NCI-H748 (cell line): Measurements from ENCODE around the gene FAM210A.
A peak's percentile ranks its signal among the peaks of the same experiment; 100 is the strongest.
"Not testable (repeated sequence)": the region's sequence is repeated elsewhere in the genome, so short reads cannot be mapped to it uniquely, and the experiment has no call there.

Experiments
- DNase-seq: peaks from one replicate; lab custom pipeline; 2025; ENCODE audit not compliant: unreplicated experiment; lab: John Stamatoyannopoulos, UW

Gene FAM210A

DNA sequence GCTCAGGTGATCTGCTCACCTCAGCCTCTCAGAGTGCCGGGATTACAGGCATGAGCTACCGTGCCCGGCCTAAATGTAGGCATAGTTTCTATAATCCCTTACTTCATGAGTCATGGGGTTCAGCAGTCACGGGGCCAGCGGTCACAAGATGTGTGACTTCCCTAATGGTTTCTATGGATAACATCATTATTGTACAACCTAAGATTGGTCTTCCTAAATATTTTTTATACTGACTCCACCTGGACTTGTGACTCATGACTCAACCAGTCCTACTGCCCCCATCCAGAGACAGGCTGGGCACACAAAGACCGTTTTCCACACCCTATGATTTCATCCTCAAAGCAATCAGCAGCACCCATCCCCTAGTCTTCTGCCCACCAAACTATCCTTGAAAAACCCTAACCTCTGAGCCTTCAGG, 15.9 kb downstream of the FAM210A start:
- DNase-seq = no peak

DNA sequence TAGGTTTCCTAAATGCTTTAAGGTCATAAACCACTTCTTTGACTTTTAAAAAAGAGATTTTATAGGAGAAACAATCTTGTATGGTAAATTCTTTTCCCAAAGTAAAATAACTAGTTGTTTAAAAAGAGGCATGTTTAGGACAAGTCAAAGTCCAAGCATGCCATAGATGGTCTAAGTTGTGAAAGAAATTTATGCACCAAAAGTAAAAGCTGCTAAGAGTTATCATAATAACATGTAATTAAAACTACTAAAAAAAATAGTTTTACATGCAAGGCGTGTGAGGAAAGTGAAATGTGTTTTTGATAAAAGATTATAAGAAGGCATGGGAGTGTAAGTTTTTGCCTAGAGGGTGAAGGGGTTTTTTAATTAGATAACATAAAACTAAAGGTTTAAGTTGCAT, 22.5 kb downstream of the FAM210A start:
- peak; percentile 7 for DNase-seq

DNA sequence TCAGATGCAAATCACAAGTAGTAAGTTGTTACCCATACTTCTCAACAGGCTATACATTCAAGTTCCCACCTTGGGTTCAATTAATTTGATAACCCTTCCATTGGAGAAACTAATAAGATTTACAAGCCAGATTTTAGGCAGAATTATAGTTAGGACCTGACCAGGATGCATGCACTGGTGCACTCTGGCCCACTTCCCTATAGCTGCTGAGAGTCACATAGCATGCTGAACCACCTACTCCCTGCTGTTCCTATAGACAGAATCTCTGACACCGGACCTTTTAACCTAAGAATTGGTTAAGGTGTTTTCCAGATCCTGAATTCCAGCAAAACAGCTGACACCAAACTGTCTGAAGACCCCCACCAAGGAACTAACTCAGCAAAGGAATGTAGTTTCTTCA, 26.2 kb downstream of the FAM210A start:
- no peak for DNase-seq

DNA sequence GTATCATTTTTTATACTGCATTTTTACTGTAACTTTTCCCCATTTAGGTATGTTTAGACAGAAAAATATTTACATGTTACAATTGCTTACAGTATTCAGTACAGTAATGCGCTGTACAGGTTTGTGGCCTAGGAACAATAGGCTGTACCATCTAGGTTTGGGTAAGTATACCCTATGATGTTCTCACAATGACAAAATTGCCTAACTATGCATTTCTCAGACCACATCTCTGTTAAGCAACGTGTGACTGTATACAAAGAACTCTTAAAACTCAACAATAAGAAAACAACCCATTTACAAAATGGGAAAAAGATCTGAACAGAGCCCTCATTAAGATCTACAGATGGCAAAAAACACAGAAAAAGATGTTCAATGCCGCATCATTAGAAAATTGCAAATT, 29.4 kb downstream of the FAM210A start:
- DNase-seq = no peak

DNA sequence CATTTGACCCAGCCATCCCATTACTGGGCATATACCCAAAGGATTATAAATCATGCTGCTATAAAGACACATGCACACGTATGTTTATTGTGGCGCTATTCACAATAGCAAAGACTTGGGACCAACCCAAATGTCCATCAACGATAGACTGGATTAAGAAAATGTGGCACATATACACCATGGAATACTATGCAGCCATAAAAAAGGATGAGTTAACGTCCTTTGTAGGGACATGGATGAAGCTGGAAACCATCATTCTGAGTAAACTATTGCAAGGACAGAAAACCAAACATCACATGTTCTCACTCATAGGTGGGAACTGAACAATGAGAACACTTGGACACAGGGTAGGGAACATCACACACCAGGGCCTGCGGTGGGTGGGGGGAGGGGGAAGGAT, 31.0 kb downstream of the FAM210A start:
- DNase-seq = not testable (repeated sequence)

DNA sequence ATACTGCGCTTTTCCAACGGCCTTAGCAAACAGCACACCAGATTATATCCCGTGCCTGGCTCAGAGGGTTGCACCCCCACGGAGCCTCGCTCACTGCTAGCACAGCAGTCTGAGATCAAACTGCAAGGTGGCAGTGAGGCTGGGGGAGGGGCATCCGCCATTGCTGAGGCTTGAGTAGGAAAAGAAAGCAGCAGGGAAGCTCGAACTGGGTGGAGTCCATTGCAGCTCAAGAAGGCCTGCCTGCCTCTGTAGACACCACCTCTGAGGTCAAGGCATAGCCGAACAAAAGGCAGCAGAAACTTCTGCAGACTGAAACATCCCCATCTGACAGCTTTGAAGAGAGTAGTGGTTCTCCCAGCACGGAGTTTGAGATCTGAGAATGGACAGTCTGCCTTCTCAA, 36.3 kb downstream of the FAM210A start:
- DNase-seq = not testable (repeated sequence)

DNA sequence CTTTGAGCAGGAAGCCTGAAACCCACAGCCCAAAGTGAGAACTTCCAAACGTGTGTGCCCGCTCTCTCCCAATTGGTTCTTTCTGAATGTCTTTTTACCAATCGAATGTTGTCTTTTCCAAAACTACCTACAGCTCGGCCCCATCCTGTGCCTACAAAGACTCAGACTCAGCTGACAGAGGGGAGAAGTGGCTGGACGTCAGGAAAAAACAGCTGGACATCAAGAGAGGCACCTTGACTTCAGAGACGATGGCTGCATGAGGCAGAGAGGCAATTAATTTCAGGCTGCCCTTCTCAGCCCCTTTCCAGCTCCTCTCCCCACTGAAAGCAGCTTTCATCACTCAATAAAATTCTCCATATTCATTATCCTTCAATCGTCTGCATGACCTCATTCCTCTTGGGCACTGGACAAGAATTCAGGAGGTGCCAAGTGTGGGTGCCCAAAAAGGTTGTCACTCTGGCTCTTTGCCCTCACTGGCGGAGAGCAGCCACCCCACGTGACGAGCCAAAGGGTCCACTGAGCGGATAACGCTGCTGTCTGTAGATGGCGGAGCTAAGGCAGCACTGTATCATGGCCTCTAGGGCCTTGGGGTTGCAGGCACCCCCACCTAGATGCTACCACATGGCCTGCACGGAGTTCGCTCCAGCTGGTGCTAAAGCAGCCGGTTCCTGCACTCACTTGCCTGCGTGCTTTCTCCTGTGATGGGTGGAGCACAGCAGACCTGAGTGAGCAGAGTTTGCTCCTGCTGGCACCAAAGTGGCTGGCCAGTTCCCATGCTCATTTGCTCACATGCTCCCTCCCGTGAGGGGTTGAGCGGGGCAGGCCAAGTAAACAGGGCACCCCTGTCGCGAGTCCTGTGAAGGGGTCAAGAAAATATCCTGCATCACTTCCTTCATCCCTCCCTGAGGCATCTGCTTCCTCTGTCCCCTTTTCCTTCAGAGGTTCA, 37.9 kb downstream of the FAM210A start:
- DNase-seq = no peak

DNA sequence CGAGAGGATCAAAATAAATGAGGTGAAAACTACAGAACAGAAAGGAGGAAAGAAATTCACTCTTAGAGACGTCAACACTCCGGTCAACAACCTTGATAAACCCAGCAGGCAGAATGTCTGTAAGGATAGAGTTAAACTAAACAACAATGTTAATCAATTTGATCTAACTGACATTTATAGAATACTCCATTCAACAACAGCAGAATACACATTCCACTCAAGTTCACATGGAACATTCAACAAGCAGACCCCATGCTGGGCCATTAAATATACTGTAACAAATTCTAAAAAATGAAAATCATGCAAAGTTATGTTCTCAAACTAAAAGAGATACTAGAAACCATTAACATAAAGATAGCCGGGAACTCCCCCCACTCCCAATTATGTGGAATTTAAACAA, 41.8 kb downstream of the FAM210A start:
- DNase-seq = no peak

DNA sequence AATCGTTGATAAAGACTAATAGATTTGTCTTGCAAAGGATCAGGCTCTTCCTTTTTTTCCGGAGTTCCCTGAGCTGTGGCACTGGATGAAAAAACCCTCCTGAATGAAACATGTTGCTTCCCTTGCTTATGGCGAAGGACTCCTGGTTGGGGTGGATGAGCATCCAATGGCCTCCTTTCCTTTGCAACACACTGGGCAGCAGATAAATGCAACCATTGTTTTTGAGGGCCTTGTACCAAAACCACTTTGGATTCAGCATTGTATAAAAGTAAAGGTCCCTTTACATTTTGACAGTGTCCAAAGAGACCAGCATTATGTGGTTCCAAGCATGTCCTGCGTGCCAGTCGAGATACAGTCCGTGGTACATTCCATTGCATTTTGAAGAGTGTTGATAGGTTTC, 44.7 kb downstream of the FAM210A start:
- no peak for DNase-seq

DNA sequence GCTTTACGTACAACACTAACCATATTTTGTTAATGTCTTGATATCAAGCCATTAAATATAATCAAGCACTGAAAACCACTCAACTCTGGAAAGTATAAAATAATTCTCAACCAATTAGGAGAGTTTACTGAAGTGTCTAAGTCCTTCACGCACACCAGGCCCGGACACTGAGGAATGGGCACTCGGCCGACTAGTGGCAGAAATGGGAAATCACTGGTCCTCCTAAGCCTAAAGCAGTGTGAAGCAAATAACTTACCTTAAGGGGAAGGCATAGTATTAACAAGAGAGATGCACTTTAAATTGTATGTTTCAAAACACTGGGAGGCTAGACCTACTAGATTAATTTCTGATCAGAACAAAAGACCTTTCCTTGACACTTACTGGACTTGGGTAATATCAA, 45.7 kb downstream of the FAM210A start:
- DNase-seq = peak; percentile 7

DNA sequence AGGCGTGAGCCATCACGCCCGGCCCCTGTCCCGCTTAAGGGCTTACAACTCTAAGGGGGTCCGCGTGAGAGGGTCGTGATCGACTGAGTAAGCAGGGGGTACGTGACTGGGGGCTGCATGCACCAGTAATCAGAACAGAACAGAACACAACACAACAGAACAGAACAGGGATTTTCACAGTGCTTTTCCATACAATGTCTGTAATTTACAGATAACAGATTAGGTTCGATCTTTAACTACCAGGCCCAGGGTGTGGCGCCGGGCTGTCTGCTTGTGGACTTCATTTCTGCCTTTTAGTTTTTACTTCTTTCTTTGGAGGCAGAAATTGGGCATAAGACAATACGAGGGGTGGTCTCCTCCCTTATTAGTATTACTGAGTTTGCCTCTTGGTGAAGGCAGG, 49.0 kb downstream of the FAM210A start:
- not testable (repeated sequence) for DNase-seq

DNA sequence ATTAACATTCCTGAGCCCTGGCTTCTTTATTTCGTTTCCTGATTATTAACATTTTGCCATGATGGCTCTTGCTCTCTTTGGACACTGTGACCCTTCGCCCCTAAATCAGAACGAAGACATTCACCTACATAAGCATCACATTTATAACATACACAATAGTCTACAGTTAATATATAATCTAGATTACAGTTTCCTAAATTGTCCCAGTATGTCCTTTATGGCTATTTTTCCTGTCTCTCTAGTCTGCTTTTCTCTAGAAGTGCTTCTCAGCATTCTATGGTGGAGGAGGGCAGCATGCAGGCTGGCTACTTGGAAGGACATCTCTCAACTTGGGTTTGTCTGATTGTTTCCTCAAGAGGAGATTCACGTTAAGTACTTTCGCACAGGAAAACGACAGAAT, 49.9 kb downstream of the FAM210A start:
- DNase-seq = no peak

DNA sequence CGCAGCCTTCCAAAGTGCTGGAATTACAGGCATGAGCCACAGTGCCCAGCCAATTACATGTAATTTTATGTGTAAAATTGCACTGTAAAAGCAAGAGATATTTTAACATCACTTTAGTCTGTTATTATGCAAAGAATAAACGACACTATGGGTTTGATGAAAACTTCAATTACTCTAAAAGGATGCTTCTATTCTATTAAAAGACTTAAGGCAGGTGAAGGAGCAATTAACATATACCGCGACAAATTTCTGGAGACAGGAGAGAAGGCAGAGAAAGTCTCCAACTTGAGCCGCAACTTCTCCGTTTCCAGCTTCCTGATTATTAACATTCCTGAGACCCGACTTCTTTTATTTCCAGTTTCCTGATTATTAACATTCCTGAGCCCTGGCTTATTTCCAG, 53.7 kb downstream of the FAM210A start:
- no peak for DNase-seq

DNA sequence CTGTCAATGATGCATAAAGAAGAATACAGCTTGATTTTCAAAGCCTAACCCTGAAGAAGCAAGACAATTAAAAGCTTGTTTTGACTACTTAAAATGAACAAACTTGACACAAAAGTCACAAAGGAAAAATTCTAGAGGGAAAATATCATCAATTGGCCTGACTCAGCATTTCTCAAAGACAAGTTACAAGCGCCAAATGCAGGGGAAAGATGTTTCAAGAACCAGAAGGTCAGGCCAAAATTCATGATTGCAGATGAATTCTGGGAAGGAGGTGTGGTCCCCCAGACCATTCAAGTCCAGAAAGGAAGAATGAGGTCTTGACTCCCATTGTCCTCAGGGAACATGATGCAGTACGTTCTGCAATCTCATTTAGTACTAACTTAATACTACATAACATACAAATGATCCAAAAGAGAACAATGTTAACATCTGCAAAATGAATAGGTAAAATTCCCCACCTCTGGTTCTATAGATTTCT, 64.5 kb downstream of the FAM210A start:
- no peak for DNase-seq

DNA sequence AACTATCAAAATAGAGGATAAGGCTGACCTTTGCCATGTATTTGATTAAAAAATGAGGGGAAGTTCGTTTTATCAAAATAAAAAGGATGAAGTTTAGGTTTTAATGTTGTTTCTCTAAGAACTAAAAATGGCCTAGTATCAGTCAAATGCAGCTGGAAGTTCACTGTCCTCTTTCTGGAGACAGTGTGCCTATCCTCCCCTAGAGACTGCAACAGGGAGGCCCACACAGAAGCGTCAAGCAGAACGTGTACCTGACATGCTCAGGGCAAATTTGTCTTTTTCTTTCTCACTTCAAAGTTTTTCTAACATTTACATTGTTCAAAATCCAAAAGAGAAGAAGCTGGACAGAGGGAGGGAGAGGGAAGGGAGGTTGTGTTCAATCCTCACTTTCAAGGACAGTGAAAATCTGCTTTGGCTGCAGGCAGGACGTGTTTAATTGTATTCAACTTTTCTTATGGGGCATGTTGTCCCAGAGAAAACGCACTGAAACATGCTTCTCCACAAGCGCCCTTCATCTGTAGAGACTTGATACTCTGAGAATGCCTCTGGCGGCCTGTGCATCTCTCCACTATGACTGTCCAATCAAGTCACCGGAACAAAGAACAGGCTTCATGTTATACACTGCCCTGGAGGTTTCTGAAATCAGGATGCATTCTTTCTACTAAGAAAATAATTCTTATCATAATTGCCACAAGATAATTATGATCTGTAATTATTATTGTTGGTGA, 65.1 kb downstream of the FAM210A start:
- DNase-seq = no peak

DNA sequence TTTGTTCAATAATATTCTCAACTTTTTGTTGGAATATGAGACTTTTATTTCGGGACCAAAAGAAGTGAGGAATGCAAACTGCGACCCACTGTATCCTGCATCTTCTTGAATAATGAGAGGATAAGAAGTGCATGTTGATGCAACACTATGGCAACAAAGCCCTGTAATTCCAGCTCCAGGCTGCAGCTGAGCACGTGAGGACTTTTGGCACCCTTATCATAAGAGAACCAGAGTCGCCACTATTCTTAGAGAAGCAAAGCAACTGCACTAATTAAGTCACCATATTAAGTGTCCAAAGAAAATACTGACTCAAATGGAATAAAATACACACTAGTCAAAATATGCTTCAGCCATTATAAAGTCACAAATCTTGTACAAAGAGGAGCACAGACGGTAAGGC, 65.8 kb downstream of the FAM210A start:
- no peak for DNase-seq

DNA sequence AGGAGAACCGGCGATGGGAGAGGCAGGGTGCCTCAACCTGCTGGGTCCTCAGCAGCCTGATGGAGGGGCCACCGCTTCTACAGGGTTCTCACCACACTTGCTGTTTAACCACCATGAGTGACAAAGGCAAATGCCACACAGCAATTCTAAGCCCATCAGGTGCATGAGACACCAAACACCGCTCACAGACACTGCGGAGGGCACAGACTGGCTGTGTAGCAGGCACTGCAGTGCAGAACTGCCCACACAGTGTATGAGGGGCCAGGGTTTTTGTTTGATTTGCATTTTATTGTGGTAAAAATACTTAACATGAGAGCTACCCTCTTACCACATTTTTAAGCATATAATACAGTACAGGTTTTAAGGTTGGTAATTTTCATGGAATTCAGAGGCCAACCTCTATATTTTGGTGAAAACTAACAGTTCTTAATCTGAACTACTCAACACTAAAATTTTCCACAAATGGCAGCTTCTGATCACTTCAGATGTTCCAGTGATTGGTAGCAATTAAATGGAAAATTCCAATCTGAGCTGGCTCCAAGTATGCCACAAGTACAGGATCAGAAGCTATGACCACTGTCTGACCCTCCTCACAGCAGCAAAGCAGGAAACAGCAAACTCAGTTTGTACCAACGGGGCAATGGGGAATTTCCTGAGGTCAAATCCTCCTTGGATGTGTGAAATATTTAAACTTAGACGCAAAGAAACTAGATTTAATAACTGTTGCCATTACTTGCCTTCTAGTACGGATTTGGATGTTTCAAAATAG, 67.7 kb downstream of the FAM210A start:
- DNase-seq = no peak

DNA sequence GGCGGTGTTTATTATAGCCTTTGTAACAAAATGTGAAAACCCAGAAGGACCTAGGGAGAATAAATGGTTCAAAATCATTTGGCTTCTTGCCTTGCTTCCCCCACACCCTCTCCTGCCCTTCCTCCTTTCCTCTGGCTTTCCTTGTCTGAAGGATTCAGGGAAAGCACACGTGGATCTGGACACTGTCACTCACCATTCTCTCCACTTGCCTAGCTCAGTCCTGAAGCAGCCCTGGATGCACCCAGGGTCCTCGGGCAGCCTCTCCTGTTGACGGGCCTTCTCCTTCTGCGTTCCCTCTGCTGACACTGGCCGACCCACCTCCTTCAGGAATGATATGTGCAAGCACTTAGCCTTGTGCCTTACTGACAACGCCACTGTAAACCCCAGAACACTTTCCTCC, 68.4 kb downstream of the FAM210A start:
- no peak for DNase-seq

DNA sequence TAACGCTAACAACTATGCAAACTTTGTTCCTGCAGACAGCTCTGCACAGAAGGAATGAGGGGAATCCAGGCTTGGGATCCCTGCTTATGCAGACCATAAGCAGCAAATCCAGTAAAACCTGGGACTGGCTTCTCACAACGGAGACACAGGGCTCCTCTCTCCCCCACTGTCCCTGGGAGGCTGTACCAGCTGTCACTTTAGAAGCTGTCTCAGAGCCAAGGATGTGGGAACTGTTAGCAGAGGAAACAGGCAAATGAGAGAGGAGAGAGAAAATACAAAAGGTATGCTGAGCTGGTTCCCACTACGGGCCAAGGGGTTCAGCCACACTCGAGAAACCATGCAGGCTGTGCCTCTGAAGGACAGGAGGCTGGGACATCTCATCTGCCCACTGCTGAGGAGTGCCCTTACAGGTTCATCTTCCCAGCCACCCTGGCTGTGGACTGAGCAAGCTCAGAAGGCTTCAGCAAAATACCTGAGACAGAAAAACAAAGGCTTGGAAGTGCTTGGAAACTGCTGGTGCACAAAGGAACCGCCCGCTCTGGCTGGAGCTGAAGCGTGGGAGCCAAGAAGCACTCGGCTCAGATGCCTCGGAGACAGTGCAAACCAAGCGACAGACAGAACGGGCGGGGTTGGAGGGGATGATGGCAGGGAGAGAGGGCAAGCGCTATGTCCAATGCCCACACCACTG, 72.5 kb downstream of the FAM210A start:
- DNase-seq = no peak

DNA sequence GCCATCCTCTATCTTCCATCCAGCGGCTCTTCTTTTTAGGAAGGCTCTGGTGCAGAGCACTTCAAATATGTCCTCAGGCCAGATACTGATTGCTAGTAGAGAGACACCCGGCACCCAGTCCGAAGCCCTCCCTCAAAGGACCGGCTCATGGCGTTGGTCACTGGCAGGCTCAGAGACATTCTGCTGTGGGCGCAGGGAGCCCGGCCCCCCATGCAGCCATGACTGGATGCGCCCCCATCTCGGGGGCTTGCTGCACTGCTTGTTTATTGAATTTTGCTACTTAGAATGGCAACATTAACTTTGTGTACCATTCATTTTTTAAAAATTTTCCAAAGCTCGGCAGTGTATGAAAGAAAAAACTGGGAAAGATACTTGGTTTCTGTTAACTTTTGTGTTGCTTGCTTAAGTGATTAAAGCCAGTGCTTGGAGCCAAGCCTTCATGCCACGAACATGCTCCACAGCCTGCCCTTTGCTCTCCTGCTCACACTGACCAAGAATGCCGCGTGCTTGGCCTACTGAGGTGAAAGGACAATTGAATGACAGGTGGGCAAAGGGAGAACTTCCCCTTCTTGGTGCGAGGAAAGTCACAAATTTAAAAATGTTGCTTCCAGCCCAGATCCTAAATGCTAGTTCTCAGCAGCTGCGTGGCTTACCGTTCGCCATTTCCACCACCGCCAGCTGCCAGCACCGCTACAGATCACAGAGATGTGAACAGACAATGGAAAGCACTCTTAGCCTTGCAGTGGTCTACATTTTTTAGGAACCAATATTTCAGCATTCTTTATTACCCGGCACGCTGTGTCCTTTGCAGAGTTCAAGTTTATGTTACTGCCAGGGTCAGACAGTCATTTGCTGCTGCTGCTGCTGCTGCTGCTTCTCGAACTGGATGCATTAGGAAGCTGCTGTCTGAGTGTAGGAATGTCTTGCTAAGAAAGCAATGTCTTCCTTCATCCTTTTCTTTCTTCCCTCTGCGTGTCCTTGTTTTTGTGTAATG, 76.7 kb downstream of the FAM210A start:
- no peak for DNase-seq
